ENCODE results near the gene RBBP4.

DNA sequence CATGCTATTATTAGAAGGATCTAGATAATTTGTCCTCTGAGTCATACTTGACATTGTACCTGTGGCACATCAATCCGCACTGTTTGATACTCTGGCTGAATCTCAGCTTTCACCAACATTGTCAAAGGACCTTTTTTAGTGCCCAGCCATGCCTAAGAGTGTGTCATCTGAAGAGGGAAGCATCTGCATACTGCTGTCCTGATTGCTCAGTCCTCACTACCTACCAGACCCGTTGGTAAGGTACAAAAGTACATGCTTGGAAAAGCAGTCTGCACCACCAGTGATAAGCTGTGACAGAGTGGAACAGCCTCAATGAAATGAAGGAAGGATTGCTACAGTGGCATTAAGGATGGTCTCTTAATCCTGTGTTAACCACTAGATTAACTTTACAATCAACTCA is 34.5 kb downstream of the RBBP4 start:
- TF ChIP-seq, protein P1, sequence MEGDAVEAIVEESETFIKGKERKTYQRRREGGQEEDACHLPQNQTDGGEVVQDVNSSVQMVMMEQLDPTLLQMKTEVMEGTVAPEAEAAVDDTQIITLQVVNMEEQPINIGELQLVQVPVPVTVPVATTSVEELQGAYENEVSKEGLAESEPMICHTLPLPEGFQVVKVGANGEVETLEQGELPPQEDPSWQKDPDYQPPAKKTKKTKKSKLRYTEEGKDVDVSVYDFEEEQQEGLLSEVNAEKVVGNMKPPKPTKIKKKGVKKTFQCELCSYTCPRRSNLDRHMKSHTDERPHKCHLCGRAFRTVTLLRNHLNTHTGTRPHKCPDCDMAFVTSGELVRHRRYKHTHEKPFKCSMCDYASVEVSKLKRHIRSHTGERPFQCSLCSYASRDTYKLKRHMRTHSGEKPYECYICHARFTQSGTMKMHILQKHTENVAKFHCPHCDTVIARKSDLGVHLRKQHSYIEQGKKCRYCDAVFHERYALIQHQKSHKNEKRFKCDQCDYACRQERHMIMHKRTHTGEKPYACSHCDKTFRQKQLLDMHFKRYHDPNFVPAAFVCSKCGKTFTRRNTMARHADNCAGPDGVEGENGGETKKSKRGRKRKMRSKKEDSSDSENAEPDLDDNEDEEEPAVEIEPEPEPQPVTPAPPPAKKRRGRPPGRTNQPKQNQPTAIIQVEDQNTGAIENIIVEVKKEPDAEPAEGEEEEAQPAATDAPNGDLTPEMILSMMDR (conservative IDR thresholded peaks at IDR 0.05; ENCODE audit: low read length) = no peak
- TF ChIP-seq EZH2phosphoT487 (IDR thresholded peaks at IDR 0.05; ENCODE audit: borderline replicate concordance) = no peak

Data from Loucy (cell line).